GM18907 (cell line): ENCODE results near the gene CLTCL1.
A peak's percentile ranks its signal among the peaks of the same experiment; 100 is the strongest.

Experiments
- ATAC-seq: cut with Tn5 transposase; IDR thresholded peaks from one replicate; pipeline ENCODE4 v1.9.1; 2021; ENCODE audit warnings: mild to moderate bottlenecking, moderate library complexity; ENCODE audit not compliant: unreplicated experiment

CLTCL1 gene

GRCh38 chr22:19197997-19198865 lies 93.3 kb downstream of the CLTCL1 start:
- no peak for ATAC-seq

- no peak for ATAC-seq
These were observed 94.5 kb downstream of the CLTCL1 start for GRCh38 chr22:19196841-19197612.

- no peak for ATAC-seq
These were observed 95.5 kb downstream of the CLTCL1 start for GRCh38 chr22:19195796-19196731.

GRCh38 chr22:19194766-19195536 lies 96.6 kb downstream of the CLTCL1 start:
- ATAC-seq: no peak

- ATAC-seq: no peak
These were observed 97.6 kb downstream of the CLTCL1 start for GRCh38 chr22:19193879-19194278.

- ATAC-seq: no peak
These were observed 103.6 kb downstream of the CLTCL1 start for GRCh38 chr22:19187716-19188563.

DNA sequence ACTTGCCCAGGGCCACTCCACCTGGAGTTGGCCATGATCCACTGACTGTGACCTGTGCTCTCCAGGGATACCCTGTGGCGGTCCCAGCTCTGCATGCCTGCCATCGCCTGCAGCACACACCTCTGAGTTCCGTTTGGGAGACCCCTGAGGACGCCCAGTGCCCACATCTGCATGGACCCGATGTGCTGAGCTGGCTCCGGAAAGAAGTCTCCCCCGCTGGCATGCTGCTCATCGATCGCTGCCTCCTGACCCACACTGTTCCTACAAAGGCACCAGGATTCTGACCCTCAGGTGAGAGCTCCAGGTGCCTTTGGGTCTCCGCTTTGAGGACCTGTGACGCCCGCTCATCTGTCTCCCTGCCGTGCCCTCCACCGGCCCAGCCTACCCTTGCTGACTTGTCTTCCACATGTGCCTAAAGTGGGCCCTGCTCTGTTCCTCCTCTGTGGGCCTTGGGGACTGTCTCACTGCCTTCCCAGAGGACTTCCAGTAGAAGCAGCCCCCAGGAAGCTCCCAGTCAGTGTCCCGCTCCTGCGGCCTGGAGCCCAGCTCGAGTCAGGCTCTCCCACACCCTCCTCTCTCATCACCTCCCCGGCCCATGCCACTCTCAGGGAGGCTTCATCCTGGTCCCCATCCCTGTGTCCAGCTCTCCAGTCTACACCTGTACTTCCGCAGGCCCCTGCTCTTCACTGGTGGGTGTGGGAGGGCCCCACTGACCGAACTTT lies 107.1 kb downstream of the CLTCL1 start:
- no peak for ATAC-seq

DNA sequence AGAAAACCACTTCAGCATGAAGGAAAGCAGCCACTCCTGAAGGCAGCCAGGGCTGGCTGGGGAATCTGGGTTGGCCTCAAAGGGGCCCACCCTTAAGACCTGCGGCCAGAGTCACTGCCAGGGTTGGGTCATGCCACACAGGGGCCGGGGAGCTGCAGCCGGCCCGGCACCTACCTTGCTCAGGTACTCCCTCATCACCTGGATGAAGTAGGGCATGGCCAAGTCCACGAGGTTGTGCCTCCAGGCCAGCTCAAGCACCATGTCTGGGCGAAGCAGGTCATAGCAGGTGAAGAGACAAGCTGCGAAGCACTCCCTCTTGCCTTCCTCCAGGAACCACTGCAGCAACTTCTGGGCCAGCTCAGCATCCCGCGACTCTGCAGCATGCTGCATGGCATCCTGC lies 108.3 kb downstream of the CLTCL1 start:
- no peak for ATAC-seq

GRCh38 chr22:19182472-19183157 lies 108.9 kb downstream of the CLTCL1 start:
- ATAC-seq: no peak

- ATAC-seq: no peak
These were observed 109.6 kb downstream of the CLTCL1 start for GRCh38 chr22:19181786-19182471.

DNA sequence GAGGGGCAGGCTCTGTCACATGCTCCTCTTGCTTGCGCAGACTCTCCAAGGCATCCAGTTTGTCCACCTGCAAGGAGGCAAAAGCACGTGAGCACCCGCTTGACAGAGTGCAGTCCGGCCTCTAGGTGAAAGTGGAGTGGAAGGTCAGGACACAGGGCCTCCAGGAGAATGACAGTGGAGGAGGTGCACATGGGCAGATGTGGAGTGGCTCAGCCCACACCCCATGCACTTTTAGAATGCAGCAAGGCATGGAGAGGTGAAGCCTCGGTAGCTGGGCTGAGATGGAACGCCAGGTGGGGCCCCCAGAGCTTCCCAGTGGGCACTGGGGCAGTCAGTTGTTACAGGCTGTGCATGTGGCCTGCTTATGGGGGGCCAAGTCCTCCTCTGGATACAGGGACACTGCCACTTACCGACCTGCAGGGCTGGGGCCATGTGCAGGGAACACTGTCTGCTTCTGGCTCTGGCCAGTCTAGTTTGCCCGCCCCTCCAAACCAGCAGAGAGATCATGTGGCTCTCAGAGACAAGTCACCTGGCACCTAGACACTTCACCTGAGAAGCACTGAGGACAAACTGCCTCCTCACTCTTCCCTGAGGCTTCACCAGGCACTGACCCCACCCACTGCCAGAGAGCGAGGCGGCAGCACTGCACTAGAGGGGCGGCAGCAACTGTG lies 110.6 kb downstream of the CLTCL1 start:
- ATAC-seq: no peak

DNA sequence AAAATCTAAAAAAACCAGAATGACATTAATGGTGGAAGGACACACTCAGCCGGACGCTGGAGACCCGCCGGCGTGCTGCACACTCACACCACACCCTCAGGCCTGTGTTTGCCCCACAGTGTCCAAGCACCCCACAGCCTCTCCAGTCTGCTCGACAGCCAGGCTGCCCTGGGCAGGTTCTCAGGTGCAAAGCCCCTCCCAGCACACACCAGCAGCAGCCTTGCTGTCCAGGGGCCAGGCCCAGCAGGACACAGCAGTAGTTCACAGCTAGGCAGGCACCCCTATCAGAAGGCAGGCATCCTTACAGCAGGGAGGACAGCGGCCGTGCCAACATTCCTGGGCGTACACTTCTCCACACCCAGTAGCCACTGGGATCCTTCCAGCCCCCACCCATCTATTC lies 111.3 kb downstream of the CLTCL1 start:
- ATAC-seq: no peak

DNA sequence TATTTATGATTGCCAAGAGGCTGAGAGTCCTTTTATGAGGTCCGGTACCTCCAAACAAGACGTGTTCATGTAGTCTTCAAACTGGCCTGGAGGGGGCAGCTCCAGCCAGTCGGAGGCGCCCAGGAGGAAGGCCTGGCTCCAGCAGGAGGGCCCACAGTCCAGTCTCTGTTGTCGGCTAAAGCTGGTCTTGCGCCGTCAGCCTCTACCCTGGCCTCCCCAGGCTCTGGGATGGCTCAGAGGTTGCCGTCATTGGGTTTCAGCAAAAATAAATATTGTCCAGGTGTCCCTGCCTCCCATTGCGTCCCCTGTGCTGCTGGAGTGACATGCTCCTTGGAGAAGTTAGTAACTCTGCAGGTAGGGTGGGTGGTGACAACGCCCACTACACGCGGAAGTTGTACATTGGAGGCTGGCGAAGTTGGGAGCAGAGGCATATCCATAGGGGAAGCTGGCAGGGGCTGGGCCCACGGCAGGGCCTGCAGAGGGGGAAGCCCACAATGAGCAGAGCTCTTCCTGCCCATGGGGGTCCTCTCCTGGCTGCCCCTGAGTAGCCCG lies 111.9 kb downstream of the CLTCL1 start:
- ATAC-seq: peak; percentile 43

GRCh38 chr22:19178657-19179496 lies 112.6 kb downstream of the CLTCL1 start, which contains the start of gene SLC25A1:
Gene SLC25A1 (minus strand): TSS chr22:19178736. CDS start chr22:19178673, 63 bp downstream.
- ATAC-seq: peak; percentile 60

DNA sequence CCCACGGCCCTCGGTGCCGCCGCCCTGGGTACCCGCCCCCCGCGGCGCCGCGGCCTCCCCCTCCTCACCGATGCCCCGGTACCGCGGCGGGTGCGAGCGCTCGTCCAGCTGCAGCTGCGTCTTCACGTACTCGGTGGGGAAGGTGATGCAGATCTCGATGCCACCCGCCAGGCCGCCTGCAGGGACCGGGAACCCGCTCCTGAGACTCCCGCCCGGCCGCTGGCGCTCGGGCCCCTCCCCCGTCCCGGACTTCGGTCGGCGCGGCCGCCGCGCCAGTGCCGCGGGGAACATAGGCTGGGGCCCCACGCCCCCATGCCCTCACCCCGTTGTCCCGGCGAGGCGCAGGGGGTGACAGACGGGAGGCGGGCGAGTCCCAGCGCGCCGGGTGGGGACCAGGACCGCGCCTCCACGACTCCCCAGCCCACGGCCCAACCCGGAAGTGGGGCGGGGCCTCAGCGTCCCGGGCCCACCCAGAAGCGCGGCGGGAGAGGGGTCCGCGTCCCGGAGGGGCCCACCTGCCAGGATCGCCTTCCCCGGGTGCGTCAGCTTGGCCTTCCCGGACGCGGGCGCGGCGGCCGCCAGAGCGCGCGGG lies 113.4 kb downstream of the CLTCL1 start:
- ATAC-seq: peak; percentile 38
